Neutrophil (primary cell): ENCODE measurements around the gene GOLT1A.

Experiments used
- H3K27ac ChIP-seq: fragments of 200-600 bp; sonication (generic); 2 replicates; pipeline ENCODE4 v1.5.1; 2016; ENCODE audit warnings: mild to moderate bottlenecking, moderate library complexity
- H3K27me3 ChIP-seq: fragments of 200-600 bp; sonication (generic); 2 replicates; pipeline ENCODE4 v1.6.0; 2016; ENCODE audit warnings: mild to moderate bottlenecking
- H3K36me3 ChIP-seq: fragments of 200-600 bp; sonication (generic); 2 replicates; pipeline ENCODE4 v1.5.1; 2017
- H3K4me1 ChIP-seq, 2 experiments: fragments of 200-600 bp in 1 of 2; sonication (generic) in 1 of 2; 1 replicate in 1 of 2; 2 replicates in 1 of 2; pipeline versions ENCODE4 v1.5.1 to v1.6.1; 2013 to 2016; ENCODE audit warnings: low read depth in 1 of 2, low read length in 1 of 2, mild to moderate bottlenecking in 1 of 2, moderate library complexity in 1 of 2; ENCODE audit not compliant: control insufficient read depth in 1 of 2, insufficient read depth in 1 of 2
- H3K4me3 ChIP-seq, 2 experiments: fragments of 200-600 bp in 1 of 2; sonication (generic) in 1 of 2; 1 replicate in 1 of 2; 2 replicates in 1 of 2; pipeline ENCODE4 v1.5.1; 2013 to 2016; ENCODE audit warnings: low read depth in 1 of 2, low read length in 1 of 2, mild to moderate bottlenecking in 1 of 2, moderate library complexity in 1 of 2
- H3K9me3 ChIP-seq: fragments of 200-600 bp; sonication (generic); 2 replicates; pipeline ENCODE4 v1.5.1; 2016
- TF ChIP-seq, protein P1 (sequence below): fragments of 200-600 bp; sonication (generic); IDR thresholded peaks from 2 replicates; pipeline ENCODE4 v1.5.1; 2016; ENCODE audit warnings: antibody characterized with exemption

The GOLT1A gene

DNA sequence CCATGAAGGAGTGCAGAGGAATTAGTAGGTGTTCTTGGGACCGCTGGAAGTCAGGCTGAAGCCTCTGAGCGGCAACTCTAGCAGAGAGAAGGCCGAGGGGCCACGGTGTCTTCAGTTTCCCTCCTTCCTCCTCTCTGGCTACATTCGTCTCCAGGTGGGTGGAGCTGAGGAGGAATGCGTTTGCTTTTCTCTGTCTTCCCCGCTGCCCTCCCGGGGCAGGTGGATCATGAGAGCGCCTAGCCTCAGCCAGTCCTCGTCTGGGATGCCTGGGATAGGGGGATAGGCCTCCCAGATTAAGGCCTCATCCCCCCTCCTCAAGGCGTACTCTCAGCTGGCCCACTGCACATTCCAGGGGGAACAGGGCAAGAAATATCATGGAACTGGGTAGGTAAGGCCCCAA is 7.5 kb upstream of the GOLT1A start:
- H3K27ac ChIP-seq: no peak overlapping the region
- no peaks in the 10 kb centered on the region for H3K27me3 ChIP-seq
- H3K9me3 ChIP-seq: no peaks in the 10 kb centered on the region
- no peaks in the 10 kb centered on the region for H3K4me1 ChIP-seq
- H3K4me3 ChIP-seq: no peak overlapping the region
- no peaks in the 10 kb centered on the region for H3K36me3 ChIP-seq
- TF ChIP-seq, protein P1, sequence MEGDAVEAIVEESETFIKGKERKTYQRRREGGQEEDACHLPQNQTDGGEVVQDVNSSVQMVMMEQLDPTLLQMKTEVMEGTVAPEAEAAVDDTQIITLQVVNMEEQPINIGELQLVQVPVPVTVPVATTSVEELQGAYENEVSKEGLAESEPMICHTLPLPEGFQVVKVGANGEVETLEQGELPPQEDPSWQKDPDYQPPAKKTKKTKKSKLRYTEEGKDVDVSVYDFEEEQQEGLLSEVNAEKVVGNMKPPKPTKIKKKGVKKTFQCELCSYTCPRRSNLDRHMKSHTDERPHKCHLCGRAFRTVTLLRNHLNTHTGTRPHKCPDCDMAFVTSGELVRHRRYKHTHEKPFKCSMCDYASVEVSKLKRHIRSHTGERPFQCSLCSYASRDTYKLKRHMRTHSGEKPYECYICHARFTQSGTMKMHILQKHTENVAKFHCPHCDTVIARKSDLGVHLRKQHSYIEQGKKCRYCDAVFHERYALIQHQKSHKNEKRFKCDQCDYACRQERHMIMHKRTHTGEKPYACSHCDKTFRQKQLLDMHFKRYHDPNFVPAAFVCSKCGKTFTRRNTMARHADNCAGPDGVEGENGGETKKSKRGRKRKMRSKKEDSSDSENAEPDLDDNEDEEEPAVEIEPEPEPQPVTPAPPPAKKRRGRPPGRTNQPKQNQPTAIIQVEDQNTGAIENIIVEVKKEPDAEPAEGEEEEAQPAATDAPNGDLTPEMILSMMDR: no peak

DNA sequence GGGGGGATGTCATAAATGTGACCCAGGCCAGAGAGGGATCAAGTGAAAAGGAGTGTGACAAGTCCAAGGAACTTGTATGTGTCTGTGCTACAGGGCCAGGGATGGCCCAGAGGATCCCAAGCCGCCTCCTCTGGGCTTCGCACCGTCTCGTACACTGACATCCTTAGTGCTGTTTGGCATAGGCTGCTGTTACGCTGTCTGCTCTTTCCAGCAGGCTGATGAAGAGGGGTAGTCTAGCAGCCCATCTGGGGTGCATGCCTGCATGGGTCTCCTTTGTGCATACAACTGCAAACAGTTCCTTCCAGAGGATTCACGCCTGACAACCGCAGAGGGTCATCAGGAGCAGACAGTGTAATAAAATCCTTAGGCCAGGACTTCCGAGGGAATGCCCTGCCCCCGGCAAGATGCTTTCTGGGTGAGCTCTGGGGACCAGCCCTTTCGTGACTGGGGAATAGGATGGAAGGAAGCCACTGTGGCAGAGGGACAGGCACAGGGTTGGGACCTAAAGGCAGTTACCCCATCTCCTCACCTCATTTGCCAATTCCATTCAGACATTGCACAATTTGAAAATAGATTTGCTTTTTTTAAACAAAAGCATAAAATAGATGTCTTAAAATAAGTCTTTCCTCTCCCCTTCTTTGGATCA is 6.3 kb upstream of the GOLT1A start:
- TF ChIP-seq, protein P1: no peak
- Histone ChIP-seq H3K27me3 (peaks cover 8% of the 10 kb centered on the region), H3K4me1 (no peaks in the 10 kb centered on the region), H3K36me3 (no peaks in the 10 kb centered on the region), H3K4me3 (no peak overlapping the region), H3K9me3 (no peaks in the 10 kb centered on the region), H3K27ac (no peak overlapping the region)

DNA sequence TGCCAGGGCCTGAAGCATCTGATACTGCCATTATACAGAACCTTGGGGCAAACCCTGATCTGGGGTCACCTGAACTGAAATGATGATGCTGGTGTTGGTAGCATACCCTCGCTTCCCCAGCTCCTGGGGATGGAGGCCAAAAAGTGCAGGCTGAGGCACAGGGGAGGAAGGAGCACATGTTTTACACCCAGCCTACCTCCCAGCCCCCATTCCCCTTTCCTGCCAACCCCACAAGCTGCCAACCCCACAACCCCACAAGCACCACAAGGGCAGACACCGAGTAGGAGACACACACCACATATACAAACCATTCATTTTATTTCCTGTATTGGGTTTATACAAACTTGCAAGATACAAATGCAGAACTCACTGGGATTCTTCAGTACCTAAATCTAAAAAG is 4.8 kb upstream of the GOLT1A start:
- no peaks in the 10 kb centered on the region for H3K9me3 ChIP-seq
- no peak overlapping the region for H3K4me3 ChIP-seq
- no peak overlapping the region for H3K27ac ChIP-seq
- peaks cover 5 to 6% of the 10 kb centered on the region in 2 experiments for H3K4me1 ChIP-seq
- TF ChIP-seq, protein P1: no peak
- H3K36me3 ChIP-seq: no peaks in the 10 kb centered on the region
- H3K27me3 ChIP-seq: peaks cover 23% of the 10 kb centered on the region

DNA sequence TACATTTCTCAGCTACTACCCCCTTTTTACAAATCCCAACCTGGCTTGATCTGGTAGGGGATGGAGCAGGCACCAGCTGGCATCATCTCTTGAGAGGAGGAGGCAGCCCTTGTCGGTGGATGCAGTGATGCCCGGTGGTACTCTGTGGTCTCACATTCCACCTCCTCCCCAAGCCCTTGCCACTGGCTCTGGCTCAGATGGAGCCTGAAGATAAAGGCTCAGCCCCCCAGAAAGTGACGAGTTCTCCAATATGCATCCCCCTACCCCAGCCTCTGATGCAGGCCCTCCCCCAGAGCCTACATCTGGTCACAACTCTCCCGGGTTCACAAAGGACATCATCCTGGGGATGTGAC is 3.8 kb upstream of the GOLT1A start:
- TF ChIP-seq, protein P1: no peak
- Histone ChIP-seq H3K36me3 (no peaks in the 10 kb centered on the region), H3K27ac (no peak overlapping the region), H3K4me1 (peaks cover 5 to 6% of the 10 kb centered on the region in 2 experiments), H3K9me3 (no peaks in the 10 kb centered on the region), H3K4me3 (no peak overlapping the region), H3K27me3 (peaks cover 33% of the 10 kb centered on the region)

DNA sequence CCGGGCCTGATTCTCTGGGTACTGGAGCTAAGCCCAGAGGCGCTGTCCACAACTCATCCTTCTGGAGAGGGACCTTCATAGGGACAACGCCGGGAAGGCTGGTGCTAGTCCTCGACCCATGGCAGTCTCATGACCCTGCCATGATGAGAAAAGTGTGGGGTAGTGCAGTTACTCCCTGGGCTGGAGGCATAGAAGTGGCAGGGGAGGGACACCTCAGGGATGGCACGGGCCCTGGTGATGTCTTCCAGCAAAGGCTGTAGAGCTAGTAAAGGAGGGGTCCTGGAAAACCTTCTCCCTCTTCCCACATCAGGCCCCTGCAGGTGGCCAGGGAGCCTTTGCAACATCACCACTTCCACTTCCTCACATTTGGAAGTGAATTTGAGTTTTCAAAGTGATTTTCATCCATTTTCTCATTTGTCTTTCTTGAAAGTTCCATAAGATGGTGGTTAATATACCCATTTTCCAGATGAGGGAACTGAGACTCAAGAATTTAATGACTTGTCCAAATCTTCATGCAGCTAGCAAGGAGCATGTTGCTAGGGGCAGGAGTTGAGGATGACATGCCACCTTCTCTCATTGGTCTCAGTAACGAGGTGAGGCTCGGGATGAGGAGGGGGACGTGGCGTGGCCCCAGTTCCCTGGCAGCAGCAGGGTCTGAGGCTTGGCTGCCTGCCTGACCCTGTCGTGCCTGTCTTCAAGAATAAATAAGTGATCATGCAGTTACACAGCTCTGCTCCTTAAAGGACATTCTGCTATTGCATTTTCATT is 3.3 kb upstream of the GOLT1A start:
- no peaks in the 10 kb centered on the region for H3K9me3 ChIP-seq
- peaks cover 5 to 6% of the 10 kb centered on the region in 2 experiments for H3K4me1 ChIP-seq
- no peak overlapping the region for H3K27ac ChIP-seq
- no peak overlapping the region for H3K4me3 ChIP-seq
- no peaks in the 10 kb centered on the region for H3K36me3 ChIP-seq
- TF ChIP-seq, protein P1: no peak
- peaks cover 35% of the 10 kb centered on the region for H3K27me3 ChIP-seq
